CD4-positive, alpha-beta T cell treated with Interleukin-12 subunit alpha and Interleukin-12 subunit beta, for 1 hour (primary cell): ENCODE results near the gene BCL2L1.

Experiments used
- DNase-seq: peaks from one replicate; pipeline ENCODE4 v3.0.0-alpha.2; 2020

The BCL2L1 gene

GRCh38 chr20:31708736-31709534, 13.7 kb downstream of the BCL2L1 start:
- no peak for DNase-seq

- DNase-seq: no peak
Measured at GRCh38 chr20:31707994-31708735, 14.5 kb downstream of the BCL2L1 start.

GRCh38 chr20:31707258-31707615, 15.4 kb downstream of the BCL2L1 start:
- DNase-seq: no peak

- DNase-seq: no peak
Measured at GRCh38 chr20:31706607-31707257, 15.9 kb downstream of the BCL2L1 start.

GRCh38 chr20:31705598-31706597, 16.8 kb downstream of the BCL2L1 start:
- DNase-seq: no peak

- DNase-seq: no peak
Measured at GRCh38 chr20:31705191-31705590, 17.5 kb downstream of the BCL2L1 start.

GRCh38 chr20:31704225-31705119, 18.2 kb downstream of the BCL2L1 start:
- no peak for DNase-seq

- no peak for DNase-seq
Measured at GRCh38 chr20:31701591-31701990, 21.1 kb downstream of the BCL2L1 start.

- DNase-seq: no peak
Measured at GRCh38 chr20:31700747-31701146, 21.9 kb downstream of the BCL2L1 start.

GRCh38 chr20:31699801-31700728, 22.6 kb downstream of the BCL2L1 start:
- DNase-seq: no peak

GRCh38 chr20:31698803-31699718, 23.6 kb downstream of the BCL2L1 start:
- DNase-seq: no peak

GRCh38 chr20:31698243-31698802, 24.3 kb downstream of the BCL2L1 start:
- no peak for DNase-seq

GRCh38 chr20:31695849-31696804, 26.5 kb downstream of the BCL2L1 start:
- no peak for DNase-seq

GRCh38 chr20:31694842-31695593, 27.6 kb downstream of the BCL2L1 start:
- DNase-seq: no peak

- DNase-seq: no peak
Measured at GRCh38 chr20:31693987-31694661, 28.5 kb downstream of the BCL2L1 start.

GRCh38 chr20:31693402-31693801, 29.3 kb downstream of the BCL2L1 start:
- no peak for DNase-seq
